IMR-90 (cell line): ENCODE measurements around the gene LENG1. TPM values are rescaled to one million over a fixed set of nuclear protein-coding genes. Genes with fewer than 3 reads are reported as not detected.
A peak's percentile ranks its signal among the peaks of the same experiment; 100 is the strongest.

Experiments
- ATAC-seq: fragments of 200-7000 bp; cut with Tn5 transposase; 2 replicates; pipeline ENCODE4 v1.9.1; 2020; ENCODE audit warnings: low read depth, mild to moderate bottlenecking, moderate library complexity
- BruUV-seq: library from RNA; stranded (reverse); fragments of 400-500 nt; replicated peaks from 2 replicates; lab custom pipeline; 2021; lab: Mats Ljungman, UMichigan
- CTCF ChIA-PET: fragments of 300-600 bp; formaldehyde crosslinking; extraction: SDS; loops from one replicate; lab custom pipeline; 2021; ENCODE audit warnings: antibody characterized with exemption; lab: Yijun Ruan, JAX
- POLR2A ChIA-PET: fragments of 300-600 bp; sonication (Branson Sonifier 250); formaldehyde crosslinking; loops from one replicate; lab custom pipeline; 2022; ENCODE audit warnings: antibody characterized with exemption; ENCODE audit not compliant: unreplicated experiment; lab: Charles Lee
- DNase-seq: peaks from one replicate; pipeline ENCODE4 v3.0.0; 2013
- H2AFZ ChIP-seq: replicated peaks from 2 replicates; pipeline ENCODE3; 2013; ENCODE audit warnings: low read length, mild to moderate bottlenecking; ENCODE audit not compliant: poor library complexity
- H2AK5ac ChIP-seq: 2 replicates; pipeline ENCODE4 v1.6.1; 2013; ENCODE audit warnings: low read depth, low read length, inconsistent platforms
- H2AK9ac ChIP-seq: replicated peaks from 2 replicates; pipeline ENCODE3; 2013; ENCODE audit warnings: mild to moderate bottlenecking, low read depth, low read length, moderate library complexity; ENCODE audit not compliant: poor library complexity
- H2BK120ac ChIP-seq: 2 replicates; pipeline ENCODE4 v1.6.1; 2013; ENCODE audit warnings: low read depth, low read length, inconsistent platforms
- H2BK15ac ChIP-seq: 3 replicates; pipeline ENCODE4 v1.6.1; 2013; ENCODE audit warnings: low read depth, low read length, inconsistent platforms
- H2BK20ac ChIP-seq: 2 replicates; pipeline ENCODE4 v1.6.1; 2013; ENCODE audit warnings: low read depth, mild to moderate bottlenecking, inconsistent platforms, low read length, moderate library complexity
- H2BK5ac ChIP-seq: 2 replicates; pipeline ENCODE4 v1.6.1; 2013; ENCODE audit warnings: mild to moderate bottlenecking, low read depth, low read length, inconsistent platforms; ENCODE audit not compliant: poor library complexity, severe bottlenecking
- H3K14ac ChIP-seq: replicated peaks from 2 replicates; pipeline ENCODE4 v1.6.1; 2013; ENCODE audit warnings: low read depth, low read length, inconsistent platforms
- H3K18ac ChIP-seq: 2 replicates; pipeline ENCODE4 v1.6.1; 2013; ENCODE audit warnings: low read depth, low read length, control low read depth
- H3K23ac ChIP-seq: 2 replicates; pipeline ENCODE4 v1.6.1; 2013; ENCODE audit warnings: low read depth, low read length, inconsistent platforms
- H3K27ac ChIP-seq: 2 replicates; pipeline ENCODE4 v1.5.1; 2013; ENCODE audit warnings: mild to moderate bottlenecking, control low read depth, low read length; ENCODE audit not compliant: insufficient read depth
- H3K27me3 ChIP-seq: 2 replicates; pipeline ENCODE4 v1.6.1; 2013; ENCODE audit warnings: low read length; ENCODE audit not compliant: control insufficient read depth, insufficient read depth
- H3K36me3 ChIP-seq: 2 replicates; pipeline ENCODE4 v1.6.1; 2013; ENCODE audit warnings: low read length, mixed read lengths; ENCODE audit not compliant: control insufficient read depth, insufficient read depth
- H3K4ac ChIP-seq: 2 replicates; pipeline ENCODE4 v1.6.1; 2013; ENCODE audit warnings: low read depth, low read length, inconsistent platforms
- H3K4me1 ChIP-seq: 2 replicates; pipeline ENCODE4 v1.6.1; 2013; ENCODE audit warnings: low read length, mixed read lengths; ENCODE audit not compliant: control insufficient read depth, insufficient read depth
- H3K4me2 ChIP-seq: 2 replicates; pipeline ENCODE4 v1.6.1; 2013; ENCODE audit warnings: low read depth, mild to moderate bottlenecking, control low read depth, low read length, moderate library complexity
- H3K4me3 ChIP-seq: 2 replicates; pipeline ENCODE4 v1.5.1; 2013; ENCODE audit warnings: low read depth, mild to moderate bottlenecking, control low read depth, low read length, moderate library complexity; ENCODE audit not compliant: insufficient read depth
- H3K56ac ChIP-seq: 2 replicates; pipeline ENCODE4 v1.6.1; 2013; ENCODE audit warnings: low read length, inconsistent platforms; ENCODE audit not compliant: insufficient read depth; ENCODE audit errors: extremely low read depth
- H3K79me1 ChIP-seq, 2 experiments: 2 replicates each; pipeline ENCODE4 v1.6.1; 2013; ENCODE audit warnings: low read length in 2 of 2, inconsistent platforms in 1 of 2, low read depth in 1 of 2
- H3K9ac ChIP-seq: 2 replicates; pipeline ENCODE4 v1.6.1; 2013; ENCODE audit warnings: low read depth, low read length, control low read depth
- H3K9me1 ChIP-seq: 2 replicates; pipeline ENCODE4 v1.6.1; 2013; ENCODE audit warnings: low read length, inconsistent platforms; ENCODE audit not compliant: insufficient read depth
- H3K9me3 ChIP-seq: 2 replicates; pipeline ENCODE4 v1.6.1; 2013; ENCODE audit warnings: low read length; ENCODE audit not compliant: control insufficient read depth, insufficient read depth
- H4K20me1 ChIP-seq: 2 replicates; pipeline ENCODE4 v1.6.1; 2013; ENCODE audit warnings: low read length, inconsistent platforms; ENCODE audit not compliant: insufficient read depth
- H4K5ac ChIP-seq: 2 replicates; pipeline ENCODE4 v1.6.1; 2013; ENCODE audit warnings: mild to moderate bottlenecking, low read depth, low read length, control low read depth
- H4K8ac ChIP-seq, 2 experiments: 2 replicates each; pipeline ENCODE4 v1.6.1; 2013; ENCODE audit warnings: low read depth in 2 of 2, low read length in 2 of 2, control low read depth in 1 of 2, inconsistent platforms in 1 of 2
- H4K91ac ChIP-seq: 2 replicates; pipeline ENCODE4 v1.6.1; 2013; ENCODE audit warnings: low read depth, low read length, inconsistent platforms; ENCODE audit not compliant: insufficient read depth
- FOS ChIP-seq: fragments of 150-350 bp; IDR thresholded peaks from 2 replicates; pipeline ENCODE4 v1.6.1; 2016; ENCODE audit warnings: low read depth, low read length
- MAFK ChIP-seq: IDR thresholded peaks from 2 replicates; pipeline ENCODE4 v1.6.1; 2012; ENCODE audit warnings: low read depth, low read length, improper control_type of control experiment
- WGBS, 2 experiments: methylation state at CpG; one replicate each; pipeline versions ENCODE4 v1.1.5 to v1.1.7; 2013; ENCODE audit warnings: missing lambda C conversion rate in 2 of 2; ENCODE audit not compliant: insufficient read length in 1 of 2; ENCODE audit errors: extremely low coverage in 2 of 2; 5-methylcytosine and 5-hydroxymethylcytosine counted together
- dilution Hi-C: fragments of 300-500 bp; cut with HindIII; formaldehyde crosslinking; loops from one replicate; pipeline ENCODE4 v1.14.3; 2018; ENCODE audit warnings: low sequenced_read_pairs; ENCODE audit not compliant: unreplicated experiment
- in situ Hi-C: fragments of 300-500 bp; cut with MboI; formaldehyde crosslinking; loops from 3 replicates; pipeline ENCODE4 v1.14.3; 2019; ENCODE audit warnings: low sequenced_read_pairs, inconsistent platforms, mixed read lengths
- intact Hi-C: fragments of 100-400 bp; cut with micrococcal nuclease; formaldehyde crosslinking; loops from 2 replicates; pipeline ENCODE4 v1.10.0; 2022
- polyA plus RNA-seq, 3 experiments: library from polyadenylated mRNA; depleted of rRNA; stranded (reverse); fragments of >200 nt; gene quantifications; 2 replicates each; pipeline ENCODE4 v1.2.3, GENCODE V29; 2012; ENCODE audit warnings: low replicate concordance in 1 of 3
- total RNA-seq: library from RNA; depleted of rRNA; stranded (reverse); fragments of >200 nt; gene quantifications from 2 replicates; pipeline ENCODE4 v1.2.3, GENCODE V29; 2012

LENG1 gene
- total and polyA plus RNA-seq, 2 of the 4 experiments (the other 2 are of a cell fraction), result 2.7 to 5.3 TPM

DNA sequence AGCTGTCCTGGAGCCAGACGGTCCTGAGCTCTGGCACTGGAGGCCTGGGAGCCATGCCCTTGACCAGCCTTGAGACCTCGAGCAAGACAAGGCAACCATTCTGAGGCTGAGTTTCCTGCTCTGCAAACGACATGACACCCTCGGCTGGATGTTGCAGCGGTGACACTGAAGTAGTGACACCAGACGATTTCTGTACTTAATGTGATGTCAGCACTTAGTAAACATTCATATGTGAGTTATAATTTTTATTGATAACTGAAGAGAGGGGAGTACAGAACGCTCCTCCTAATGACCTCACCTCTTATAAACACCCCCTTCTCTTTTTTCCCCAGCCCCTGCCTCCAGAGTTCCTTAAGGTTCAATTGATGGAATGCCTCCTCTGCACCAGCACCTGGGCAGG lies 51.0 kb downstream of the LENG1 start:
- Histone ChIP-seq H3K36me3 (peaks cover 50% of the 10 kb centered on the region), H3K4me2 (no peak overlapping the region), H3K4ac (no peak overlapping the region), H2AK5ac (no peak overlapping the region), H3K27me3 (no peaks in the 10 kb centered on the region), H4K8ac (no peak overlapping the region), H3K9me1 (no peaks in the 10 kb centered on the region), H3K9me3 (no peaks in the 10 kb centered on the region), H2BK15ac (no peak overlapping the region), H3K56ac (no peak overlapping the region), H3K23ac (no peak overlapping the region), H4K20me1 (peaks cover 4% of the 10 kb centered on the region; the same call in 1 of the 2 replicates), H3K9ac (no peak overlapping the region), H3K4me1 (no peaks in the 10 kb centered on the region), H2AK9ac (no peak overlapping the region), H3K79me1 (peaks cover 2 to 36% of the 10 kb centered on the region in 2 experiments; a peak in 3 of 4 replicates), H2BK120ac (no peak overlapping the region), H4K91ac (no peak overlapping the region), H3K27ac (no peak overlapping the region), H2BK5ac (no peak overlapping the region), H3K18ac (no peak overlapping the region), H2BK20ac (no peak overlapping the region), H2AFZ (no peak overlapping the region), H3K14ac (no peak overlapping the region), H4K5ac (no peak overlapping the region), H3K4me3 (no peak overlapping the region)
- DNase-seq (no peak), ATAC-seq (no peak)
- ChIA-PET CTCF (no interaction called here), POLR2A (no interaction called here)
- dilution Hi-C loops (no loop called here), in situ Hi-C loops (loop anchor here (25.0 kb wide), 1 partner anchor 354 kb away; the partner anchor contains the start of genes CDC42EP5 and LENG9), intact Hi-C loops (loop anchor here (10.0 kb wide), 1 partner anchor 244 kb away; the partner anchor contains the start of gene MYADM)
- no TSS peak for BruUV-seq
- TF ChIP-seq MAFK (peak; percentile 26; the same call in 1 of the 2 replicates), FOS (no peak)
- 100% methylated on average over 2 of the region's 7 CpGs; no CpG with 5 or more reads in 1 of the 2 experiments for WGBS, 2 experiments
